ENCODE measurements around the gene VPS41.

Gene VPS41

DNA sequence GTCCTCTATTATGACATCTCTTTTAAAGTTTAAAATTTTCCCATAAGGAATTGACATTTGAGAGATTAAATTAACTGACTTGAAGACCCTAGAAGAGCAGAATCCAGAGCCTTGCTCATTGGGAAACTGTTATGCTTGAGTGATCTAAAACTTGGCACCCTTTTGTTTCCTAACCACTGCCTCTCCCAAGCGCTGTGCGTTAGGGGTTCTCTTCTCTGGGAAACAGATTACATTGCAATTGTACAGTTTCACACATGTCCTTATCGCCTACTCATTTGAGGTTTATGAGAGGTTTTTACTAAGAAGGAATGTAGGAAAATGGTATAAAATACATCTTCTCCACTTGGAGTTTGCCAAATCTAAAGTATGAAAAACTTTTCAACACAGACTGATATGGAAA is 151.1 kb downstream of the VPS41 start:
- FAIRE-seq: no peak
- no peak for DNase-seq (ENCODE audit: insufficient read length, low spot score)
- TF ChIP-seq POLR2AphosphoS5 (IDR thresholded peaks at IDR 0.05; ENCODE audit: low read depth, low read length) (no peak), PAX5 (IDR thresholded peaks at IDR 0.05; ENCODE audit: insufficient read depth, low read length, severe bottlenecking) (no peak), POU2F2 (IDR thresholded peaks at IDR 0.05; ENCODE audit: low read depth, low read length) (no peak), SPI1 (IDR thresholded peaks at IDR 0.05; ENCODE audit: low read depth, low read length) (no peak), TAF1 (IDR thresholded peaks at IDR 0.05; ENCODE audit: low read depth, low read length) (no peak), POLR2A (IDR thresholded peaks at IDR 0.05; ENCODE audit: low read depth, low read length) (no peak)

DNA sequence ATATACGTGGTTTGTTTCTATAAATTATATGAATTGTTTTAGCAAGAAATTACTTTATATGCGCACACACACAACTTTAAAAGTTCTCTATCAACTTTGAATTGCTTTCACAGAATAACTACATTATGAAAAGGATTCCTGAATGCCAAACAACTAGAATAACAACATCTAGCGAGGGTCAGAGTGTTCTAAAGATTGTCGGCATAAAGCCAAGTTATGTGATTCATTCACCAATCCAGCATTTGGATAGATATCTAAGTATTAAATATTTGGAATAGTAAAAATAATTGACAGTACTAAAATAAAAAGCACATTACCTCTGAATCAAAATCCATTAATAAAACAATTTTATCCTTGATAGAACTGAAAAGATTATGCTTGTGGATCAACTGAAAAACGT is 152.5 kb downstream of the VPS41 start:
- no peak for DNase-seq (ENCODE audit: insufficient read length, low spot score)
- TF ChIP-seq POU2F2 (IDR thresholded peaks at IDR 0.05; ENCODE audit: low read depth, low read length): no peak
- TF ChIP-seq PAX5 (IDR thresholded peaks at IDR 0.05; ENCODE audit: insufficient read depth, low read length, severe bottlenecking): no peak
- no peak for FAIRE-seq

DNA sequence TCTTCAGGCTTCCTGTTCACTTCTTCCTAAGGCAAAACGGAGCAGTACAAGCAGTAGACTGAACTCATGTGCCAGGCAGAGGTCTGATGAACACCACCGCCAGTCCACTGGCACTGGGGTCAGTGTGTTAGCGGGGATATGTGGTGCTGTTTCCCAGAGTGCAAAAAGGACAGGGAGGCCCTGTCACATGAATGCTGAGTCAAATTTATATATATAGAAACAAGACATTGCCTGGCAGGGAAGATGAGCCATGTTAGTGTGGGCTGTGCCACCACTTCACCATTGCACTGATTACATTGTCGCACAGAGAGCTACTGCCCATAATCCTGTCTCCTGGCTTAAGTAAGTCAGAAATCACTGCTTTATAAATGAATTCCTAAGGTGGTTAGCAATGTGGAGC is 155.6 kb downstream of the VPS41 start:
- no peak for FAIRE-seq
- no peak for DNase-seq (ENCODE audit: insufficient read length, low spot score)
- TF ChIP-seq SPI1 (IDR thresholded peaks at IDR 0.05; ENCODE audit: low read depth, low read length): no peak
- no peak for TF ChIP-seq POLR2A (IDR thresholded peaks at IDR 0.05; ENCODE audit: low read depth, low read length)
- no peak for TF ChIP-seq POLR2AphosphoS5 (IDR thresholded peaks at IDR 0.05; ENCODE audit: low read depth, low read length)
- TF ChIP-seq POU2F2 (IDR thresholded peaks at IDR 0.05; ENCODE audit: low read depth, low read length): no peak
- TF ChIP-seq PAX5 (IDR thresholded peaks at IDR 0.05; ENCODE audit: insufficient read depth, low read length, severe bottlenecking): no peak
- TF ChIP-seq TAF1 (IDR thresholded peaks at IDR 0.05; ENCODE audit: low read depth, low read length): no peak

DNA sequence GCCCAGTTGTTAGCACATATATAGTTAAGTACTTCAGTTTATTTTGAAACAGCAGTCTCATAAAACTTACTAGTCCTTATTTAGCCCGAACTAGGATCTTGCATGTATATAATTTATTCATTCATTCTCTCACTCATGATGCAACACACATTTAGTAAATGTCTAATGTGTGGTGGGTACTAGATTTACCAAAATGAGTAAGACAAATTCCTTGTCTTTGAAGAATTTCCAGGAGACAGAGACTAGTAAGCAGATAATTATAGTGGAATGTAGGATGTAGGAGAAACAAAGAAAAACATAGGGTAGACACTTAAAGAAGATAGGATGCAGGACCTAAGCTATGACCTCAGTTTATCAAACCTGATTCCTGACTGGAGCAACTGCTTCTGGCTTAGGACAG is 157.6 kb downstream of the VPS41 start:
- DNase-seq (ENCODE audit: insufficient read length, low spot score) (no peak), FAIRE-seq (no peak)
- TF ChIP-seq POU2F2 (IDR thresholded peaks at IDR 0.05; ENCODE audit: low read depth, low read length) (no peak), SPI1 (IDR thresholded peaks at IDR 0.05; ENCODE audit: low read depth, low read length) (no peak), POLR2A (IDR thresholded peaks at IDR 0.05; ENCODE audit: low read depth, low read length) (no peak), TAF1 (IDR thresholded peaks at IDR 0.05; ENCODE audit: low read depth, low read length) (no peak), POLR2AphosphoS5 (IDR thresholded peaks at IDR 0.05; ENCODE audit: low read depth, low read length) (no peak), PAX5 (IDR thresholded peaks at IDR 0.05; ENCODE audit: insufficient read depth, low read length, severe bottlenecking) (no peak)

DNA sequence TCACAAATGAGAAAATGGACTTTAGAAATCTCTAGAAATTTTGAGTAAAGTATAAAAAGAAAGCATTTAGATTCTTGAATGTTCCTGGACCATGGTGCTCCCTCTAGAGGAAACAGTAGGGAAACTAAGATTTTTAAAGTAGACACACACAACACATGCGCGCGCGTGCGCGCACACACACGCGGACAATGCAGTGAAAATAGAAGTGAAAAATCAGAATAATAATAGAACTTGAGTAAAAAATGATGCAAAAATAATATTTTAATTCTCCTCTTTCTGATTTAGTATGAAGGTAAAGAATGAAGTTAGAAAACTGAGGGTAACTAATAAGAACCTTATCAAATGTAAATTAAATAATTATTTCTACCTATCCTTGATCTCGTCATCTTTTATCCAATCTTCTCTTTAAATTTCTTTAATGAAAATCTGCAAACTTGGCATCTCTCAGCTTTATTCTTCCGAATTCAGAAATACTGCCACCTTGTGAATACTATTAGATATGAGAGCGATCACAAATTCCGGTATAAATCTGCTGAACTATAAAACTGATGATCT is 160.9 kb downstream of the VPS41 start:
- DNase-seq (ENCODE audit: insufficient read length, low spot score): no peak
- no peak for FAIRE-seq
- TF ChIP-seq SPI1 (IDR thresholded peaks at IDR 0.05; ENCODE audit: low read depth, low read length): no peak
- TF ChIP-seq POLR2AphosphoS5 (IDR thresholded peaks at IDR 0.05; ENCODE audit: low read depth, low read length): no peak
- no peak for TF ChIP-seq POLR2A (IDR thresholded peaks at IDR 0.05; ENCODE audit: low read depth, low read length)
- no peak for TF ChIP-seq TAF1 (IDR thresholded peaks at IDR 0.05; ENCODE audit: low read depth, low read length)
- no peak for TF ChIP-seq PAX5 (IDR thresholded peaks at IDR 0.05; ENCODE audit: insufficient read depth, low read length, severe bottlenecking)
- no peak for TF ChIP-seq POU2F2 (IDR thresholded peaks at IDR 0.05; ENCODE audit: low read depth, low read length)

DNA sequence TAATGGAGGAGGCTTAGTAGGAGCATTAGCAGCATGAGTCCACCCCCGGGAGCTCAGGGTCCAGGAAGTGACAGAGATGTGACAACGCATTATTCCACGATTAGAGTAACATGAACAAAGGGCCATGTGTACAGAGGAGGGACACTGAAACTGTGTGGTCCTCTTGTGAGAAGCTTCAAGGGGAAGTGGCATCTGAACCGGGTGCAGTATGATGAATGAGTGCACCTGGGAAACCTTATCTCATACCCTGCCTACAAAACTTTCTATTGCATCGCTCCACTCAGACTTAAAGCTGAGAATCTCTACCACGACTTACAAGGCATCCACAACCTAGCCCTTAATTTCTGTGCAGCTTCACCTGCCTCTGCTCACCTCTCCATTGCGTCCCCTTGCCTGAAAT is 162.6 kb downstream of the VPS41 start:
- DNase-seq (ENCODE audit: insufficient read length, low spot score) (no peak), FAIRE-seq (no peak)

DNA sequence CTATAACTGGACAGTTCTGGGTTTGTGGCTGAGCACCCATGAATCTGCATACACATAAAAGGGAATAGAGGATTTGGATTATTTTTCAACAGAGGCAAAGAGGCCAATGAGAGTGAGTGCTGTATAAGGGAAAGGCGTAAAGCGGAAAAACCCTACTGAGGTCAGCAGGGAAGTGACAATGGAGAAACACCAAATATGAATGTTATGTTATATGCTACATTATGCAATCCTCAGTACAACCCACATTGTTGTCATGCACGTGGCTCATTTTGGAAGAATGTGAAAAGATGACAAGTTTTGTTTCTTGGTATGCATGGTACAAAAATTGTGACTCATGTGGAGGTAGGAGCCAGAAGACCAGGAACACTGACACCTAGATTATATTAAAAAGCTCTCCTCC is 164.2 kb downstream of the VPS41 start:
- TF ChIP-seq POU2F2 (IDR thresholded peaks at IDR 0.05; ENCODE audit: low read depth, low read length): no peak
- no peak for TF ChIP-seq PAX5 (IDR thresholded peaks at IDR 0.05; ENCODE audit: insufficient read depth, low read length, severe bottlenecking)
- DNase-seq (ENCODE audit: insufficient read length, low spot score) (no peak), FAIRE-seq (no peak)

More for the DNA sequence above, 162.6 kb downstream of the VPS41 start:
- TF ChIP-seq POLR2A (IDR thresholded peaks at IDR 0.05; ENCODE audit: low read depth, low read length): no peak
- peak; percentile 12; the same call in 1 of the 2 replicates for TF ChIP-seq SPI1 (IDR thresholded peaks at IDR 0.05; ENCODE audit: low read depth, low read length)

DNA sequence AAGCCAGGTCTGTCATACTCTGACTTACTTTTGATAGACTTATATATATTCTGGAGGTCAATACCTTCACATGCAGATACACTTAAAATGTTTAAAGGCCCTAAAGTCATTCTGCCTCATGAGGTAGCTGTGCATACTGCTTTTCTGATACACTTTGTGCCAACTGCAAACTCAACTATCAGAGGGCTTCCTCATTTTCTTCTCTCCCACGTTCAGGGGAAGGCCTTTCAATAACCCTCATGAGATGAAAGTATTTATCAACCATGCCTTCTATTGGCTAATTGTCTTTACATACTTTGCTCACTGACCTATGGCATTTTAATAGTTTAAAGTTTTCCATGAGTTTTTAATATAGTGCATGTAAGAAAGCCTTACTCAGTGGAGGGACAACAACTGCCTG is 165.1 kb downstream of the VPS41 start:
- no peak for TF ChIP-seq POU2F2 (IDR thresholded peaks at IDR 0.05; ENCODE audit: low read depth, low read length)
- TF ChIP-seq PAX5 (IDR thresholded peaks at IDR 0.05; ENCODE audit: insufficient read depth, low read length, severe bottlenecking): no peak
- no peak for TF ChIP-seq SPI1 (IDR thresholded peaks at IDR 0.05; ENCODE audit: low read depth, low read length)
- TF ChIP-seq TAF1 (IDR thresholded peaks at IDR 0.05; ENCODE audit: low read depth, low read length): no peak
- TF ChIP-seq POLR2AphosphoS5 (IDR thresholded peaks at IDR 0.05; ENCODE audit: low read depth, low read length): no peak
- TF ChIP-seq POLR2A (IDR thresholded peaks at IDR 0.05; ENCODE audit: low read depth, low read length): no peak
- DNase-seq (ENCODE audit: insufficient read length, low spot score) (no peak), FAIRE-seq (no peak)

DNA sequence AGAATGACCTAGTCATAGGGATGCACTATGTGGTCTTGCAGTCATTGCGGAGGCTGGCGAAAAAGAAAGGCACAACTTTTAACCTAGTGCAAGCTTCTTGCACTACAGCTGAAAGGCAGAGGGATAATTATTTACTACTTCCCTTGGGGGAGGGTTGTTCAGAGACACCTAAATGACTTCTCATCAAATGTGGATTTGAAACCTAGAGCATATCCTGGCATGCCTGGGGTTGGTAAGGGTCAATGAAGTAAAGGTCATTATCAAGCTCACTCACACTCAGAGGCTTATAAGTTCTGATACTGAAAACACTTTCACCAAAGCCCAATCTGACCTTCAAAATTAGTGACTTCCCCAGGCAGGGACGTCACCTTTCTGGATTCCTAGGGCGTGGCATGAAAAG is 168.9 kb downstream of the VPS41 start:
- DNase-seq (ENCODE audit: insufficient read length, low spot score): no peak
- no peak for FAIRE-seq
- no peak for TF ChIP-seq PAX5 (IDR thresholded peaks at IDR 0.05; ENCODE audit: insufficient read depth, low read length, severe bottlenecking)

DNA sequence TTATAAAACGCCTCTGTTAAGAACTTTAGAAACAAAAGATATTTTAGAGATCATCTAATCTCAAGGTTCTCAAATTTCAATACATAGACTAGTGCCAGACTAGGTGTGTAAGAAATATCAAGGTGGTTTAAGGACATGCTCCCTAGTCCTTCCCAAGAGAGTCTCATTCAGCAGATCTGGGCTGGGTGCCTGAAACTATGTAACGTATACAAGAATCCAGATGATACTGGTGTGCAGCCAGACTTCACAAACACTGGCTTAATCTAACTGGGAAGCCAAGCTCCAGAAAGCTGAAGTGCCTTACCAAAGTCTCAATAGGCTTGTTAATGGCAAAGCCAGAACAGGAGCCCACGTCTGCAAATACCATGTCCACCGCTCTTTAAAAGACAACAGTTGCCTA is 172.9 kb downstream of the VPS41 start:
- TF ChIP-seq POLR2A (IDR thresholded peaks at IDR 0.05; ENCODE audit: low read depth, low read length) (no peak), TAF1 (IDR thresholded peaks at IDR 0.05; ENCODE audit: low read depth, low read length) (no peak), POLR2AphosphoS5 (IDR thresholded peaks at IDR 0.05; ENCODE audit: low read depth, low read length) (no peak), POU2F2 (IDR thresholded peaks at IDR 0.05; ENCODE audit: low read depth, low read length) (no peak), PAX5 (IDR thresholded peaks at IDR 0.05; ENCODE audit: insufficient read depth, low read length, severe bottlenecking) (no peak), SPI1 (IDR thresholded peaks at IDR 0.05; ENCODE audit: low read depth, low read length) (no peak)
- DNase-seq (ENCODE audit: insufficient read length, low spot score) (no peak), FAIRE-seq (no peak)

DNA sequence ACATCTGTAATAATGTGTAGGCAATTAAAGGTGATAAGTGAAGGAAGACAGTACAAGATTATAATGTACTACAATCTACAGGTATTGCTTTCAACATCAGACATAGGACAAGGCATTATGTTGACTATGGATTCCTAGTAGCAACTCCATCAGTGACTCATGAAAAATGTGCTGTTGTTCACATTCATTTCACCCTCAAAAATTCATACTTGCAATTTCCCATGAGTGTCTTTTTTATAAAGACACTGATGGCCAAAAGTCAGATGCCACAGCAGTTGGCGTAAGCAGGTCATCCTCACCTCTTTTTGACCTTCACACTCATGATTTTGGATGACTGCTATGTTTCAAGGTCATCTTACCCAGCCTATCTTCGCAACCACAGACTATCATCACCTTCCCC is 177.8 kb downstream of the VPS41 start:
- TF ChIP-seq TAF1 (IDR thresholded peaks at IDR 0.05; ENCODE audit: low read depth, low read length) (no peak), POLR2A (IDR thresholded peaks at IDR 0.05; ENCODE audit: low read depth, low read length) (no peak), POU2F2 (IDR thresholded peaks at IDR 0.05; ENCODE audit: low read depth, low read length) (no peak), POLR2AphosphoS5 (IDR thresholded peaks at IDR 0.05; ENCODE audit: low read depth, low read length) (no peak), PAX5 (IDR thresholded peaks at IDR 0.05; ENCODE audit: insufficient read depth, low read length, severe bottlenecking) (no peak), SPI1 (IDR thresholded peaks at IDR 0.05; ENCODE audit: low read depth, low read length) (no peak)
- no peak for DNase-seq (ENCODE audit: insufficient read length, low spot score)
- no peak for FAIRE-seq

Measured in GM12891 (cell line).